Gastrocnemius medialis (tissue), 4 donors: ENCODE measurements around the gene IL27RA.

Source experiments
- CTCF ChIP-seq, 5 experiments: fragments of 450-650 bp in 3 of 5; fragments of 200-600 bp in 2 of 5; sonication (generic) in 2 of 5; IDR thresholded peaks in 4 of 5; conservative IDR thresholded peaks in 1 of 5; 1 replicate in 4 of 5; 2 replicates in 1 of 5; pipeline ENCODE4 v1.5.1; 2016 to 2019; ENCODE audit warnings: antibody characterized with exemption in 5 of 5, mild to moderate bottlenecking in 3 of 5, moderate library complexity in 3 of 5
- POLR2A ChIP-seq, 2 donors: fragments of 450-650 bp; IDR thresholded peaks; one replicate each; pipeline ENCODE4 v1.6.1; 2017; ENCODE audit warnings: antibody characterized with exemption in 2 of 2, mild to moderate bottlenecking in 2 of 2, moderate library complexity in 2 of 2

- TF ChIP-seq POLR2A (IDR thresholded peaks at IDR 0.05) = no peak
- no peak for TF ChIP-seq CTCF (IDR thresholded peaks at IDR 0.05 in 4 of 5, conservative IDR thresholded peaks at IDR 0.05 in 1 of 5)
Measured at GRCh38 chr19:14056741-14057356, 25.3 kb downstream of the IL27RA start.
